HG02970 (cell line): ENCODE measurements around the gene B9D2.
"Not testable (repeated sequence)": the region's sequence is repeated elsewhere in the genome, so short reads cannot be mapped to it uniquely, and the experiment has no call there.

Experiments
- ATAC-seq: cut with Tn5 transposase; IDR thresholded peaks from one replicate; pipeline ENCODE4 v1.9.1; 2021; ENCODE audit warnings: mild to moderate bottlenecking, moderate library complexity, moderate number of reproducible peaks; ENCODE audit not compliant: unreplicated experiment, low FRiP score

The B9D2 gene

GRCh38 chr19:41356984-41357739, 6.8 kb downstream of the B9D2 start:
- no peak for ATAC-seq

GRCh38 chr19:41355802-41356201, 8.1 kb downstream of the B9D2 start:
- no peak for ATAC-seq

GRCh38 chr19:41355035-41355434, 8.9 kb downstream of the B9D2 start:
- ATAC-seq: no peak

- ATAC-seq: no peak
These were observed 9.5 kb downstream of the B9D2 start for GRCh38 chr19:41354343-41354953.

- peak; percentile 42 for ATAC-seq
These were observed 10.2 kb downstream of the B9D2 start, which contains the start of gene TGFB1 for GRCh38 chr19:41353466-41354342. Gene TGFB1 (minus strand): TSS chr19:41353922. CDS start chr19:41353044, 878 bp downstream.

- no peak for ATAC-seq
These were observed 11.1 kb downstream of the B9D2 start for GRCh38 chr19:41352609-41353465.

- no peak for ATAC-seq
These were observed 11.7 kb downstream of the B9D2 start for GRCh38 chr19:41352279-41352608.

GRCh38 chr19:41351339-41352245, 12.4 kb downstream of the B9D2 start:
- ATAC-seq: no peak

- no peak for ATAC-seq
These were observed 13.1 kb downstream of the B9D2 start for GRCh38 chr19:41350735-41351338.

- not testable (repeated sequence) for ATAC-seq
These were observed 17.0 kb downstream of the B9D2 start for GRCh38 chr19:41346916-41347315.

- no peak for ATAC-seq
These were observed 19.8 kb downstream of the B9D2 start for GRCh38 chr19:41344162-41344561.

- ATAC-seq: no peak
These were observed 22.1 kb downstream of the B9D2 start for GRCh38 chr19:41341669-41342490.

- no peak for ATAC-seq
These were observed 24.0 kb downstream of the B9D2 start for GRCh38 chr19:41339936-41340335.

GRCh38 chr19:41335467-41335866, 28.5 kb downstream of the B9D2 start:
- ATAC-seq: no peak

- no peak for ATAC-seq
These were observed 29.2 kb downstream of the B9D2 start for GRCh38 chr19:41334793-41335192.

- no peak for ATAC-seq
These were observed 31.5 kb downstream of the B9D2 start for GRCh38 chr19:41332468-41332867.

GRCh38 chr19:41332000-41332399, 31.9 kb downstream of the B9D2 start:
- no peak for ATAC-seq
